Right lobe of liver (tissue), 6 donors: ENCODE results near the gene DHRS4. TPM values are rescaled to one million over a fixed set of nuclear protein-coding genes. Genes with fewer than 3 reads are reported as not detected.
A peak's percentile ranks its signal among the peaks of the same experiment; 100 is the strongest.

ENCODE experiments used
- ATAC-seq, 4 donors: fragments of 200-7000 bp; cut with Tn5 transposase; one replicate each; pipeline ENCODE4 v1.9.1; 2020; ENCODE audit warnings: mild to moderate bottlenecking in 4 of 4, moderate library complexity in 4 of 4
- DNase-seq, 3 donors: peaks; one replicate each; pipeline ENCODE4 v3.0.0-alpha.2; 2020
- H3K27ac ChIP-seq, 3 donors: fragments of 200-600 bp; one replicate each; pipeline ENCODE4 v1.8.0; 2022
- H3K27me3 ChIP-seq, 2 donors: fragments of 200-600 bp; one replicate each; pipeline ENCODE4 v1.8.0; 2022
- H3K36me3 ChIP-seq, 4 donors: fragments of 200-600 bp; sonication (generic) in 1 of 4; one replicate each; pipeline versions ENCODE4 v1.5.1 to v1.8.0; 2017 to 2022; ENCODE audit warnings: control low read depth in 1 of 4
- H3K4me1 ChIP-seq, 4 donors: fragments of 200-600 bp; sonication (generic) in 1 of 4; one replicate each; pipeline versions ENCODE4 v1.5.1 to v1.8.0; 2017 to 2022; ENCODE audit warnings: control low read depth in 1 of 4
- H3K4me3 ChIP-seq, 3 donors: fragments of 200-600 bp; one replicate each; pipeline ENCODE4 v1.8.0; 2022
- H3K9me3 ChIP-seq, 4 donors: fragments of 200-600 bp; sonication (generic) in 1 of 4; one replicate each; pipeline versions ENCODE4 v1.5.1 to v1.8.0; 2017 to 2022; ENCODE audit warnings: control low read depth in 1 of 4
- POLR2A ChIP-seq: fragments of 450-650 bp; IDR thresholded peaks from one replicate; pipeline ENCODE4 v1.6.1; 2017; ENCODE audit warnings: antibody characterized with exemption, mild to moderate bottlenecking
- WGBS: methylation state at CpG from one replicate; pipeline ENCODE4 v1.1.6; 2018; ENCODE audit warnings: low coverage, low lambda C conversion rate; ENCODE audit not compliant: insufficient coverage; ENCODE audit errors: missing lambda C conversion rate; 5-methylcytosine and 5-hydroxymethylcytosine counted together
- intact Hi-C, 2 donors: fragments of 100-400 bp; cut with DNase I; formaldehyde crosslinking; loops; one replicate each; pipeline versions ENCODE4 v1.11.2 to v1.14.1; 2022
- long read RNA-seq: library from polyadenylated mRNA; unstranded; transcript quantifications from one replicate; pipeline ENCODE4 v2.0.0, GENCODE V29; 2019
- total RNA-seq, 6 experiments: library from RNA; depleted of rRNA in 2 of 6; stranded (reverse); fragments of >200 nt in 2 of 6; fragmentation: NEBNext Ultra II Directional in 3 of 6; extraction: Animal tissue kit (Norgen Biotek cat#: 25700) in 3 of 6; gene quantifications; one replicate each; pipeline versions ENCODE4 v1.1.0 to v1.2.4, GENCODE V29; 2016 to 2023
- TF ChIP-seq, protein P1 (sequence below), 4 donors: fragments of 200-600 bp in 3 of 4; fragments of 450-650 bp in 1 of 4; IDR thresholded peaks; one replicate each; pipeline versions ENCODE4 v1.5.1 to v1.8.0; 2016 to 2022; ENCODE audit warnings: antibody characterized with exemption in 4 of 4, mild to moderate bottlenecking in 2 of 4
- donor health status: DM: no; HTN: yes; CAD: no.
- donor health status: DM: no; HTN: no; CAD: no.
- donor health status: DM: no; HTN: no; CAD: no.
- donor health status: DM: no; HTN: yes; CAD: no.
- donor health status: DM: no; HTN: yes; CAD: no.

Gene DHRS4
- 10 to 100 TPM; 30.5 to 82.5 (median 45.1) TPM for total RNA-seq
- long read RNA-seq, transcript DHRS4-201 (8 exons, 1,443 nt): major isoform, 37 of 58 reads
- long read RNA-seq, transcript DHRS4-203 (5 exons, 727 nt): minor isoform, 6 of 58 reads
- long read RNA-seq, partial matches to known transcripts: 11 of 58 reads
- long read RNA-seq, other reads (novel, unspliced or antisense): 4 of 58 reads

- H3K27ac ChIP-seq: peak within 1 kb of the TSS; percentile 85 to 92 (median 92)
- intact Hi-C loops: no loop called here
- H3K4me1 ChIP-seq: peaks cover 0 to 38% (median 10%) of the 10 kb centered on the region in 4 donors
- H3K36me3 ChIP-seq: peaks cover 0 to 12% (median 2%) of the 10 kb centered on the region in 4 donors
- DNase-seq (peak; percentile 90 to 94 (median 94)), ATAC-seq (peak; percentile 91 to 95 (median 92))
- TF ChIP-seq POLR2A: peak; percentile 83
- TF ChIP-seq, protein P1, sequence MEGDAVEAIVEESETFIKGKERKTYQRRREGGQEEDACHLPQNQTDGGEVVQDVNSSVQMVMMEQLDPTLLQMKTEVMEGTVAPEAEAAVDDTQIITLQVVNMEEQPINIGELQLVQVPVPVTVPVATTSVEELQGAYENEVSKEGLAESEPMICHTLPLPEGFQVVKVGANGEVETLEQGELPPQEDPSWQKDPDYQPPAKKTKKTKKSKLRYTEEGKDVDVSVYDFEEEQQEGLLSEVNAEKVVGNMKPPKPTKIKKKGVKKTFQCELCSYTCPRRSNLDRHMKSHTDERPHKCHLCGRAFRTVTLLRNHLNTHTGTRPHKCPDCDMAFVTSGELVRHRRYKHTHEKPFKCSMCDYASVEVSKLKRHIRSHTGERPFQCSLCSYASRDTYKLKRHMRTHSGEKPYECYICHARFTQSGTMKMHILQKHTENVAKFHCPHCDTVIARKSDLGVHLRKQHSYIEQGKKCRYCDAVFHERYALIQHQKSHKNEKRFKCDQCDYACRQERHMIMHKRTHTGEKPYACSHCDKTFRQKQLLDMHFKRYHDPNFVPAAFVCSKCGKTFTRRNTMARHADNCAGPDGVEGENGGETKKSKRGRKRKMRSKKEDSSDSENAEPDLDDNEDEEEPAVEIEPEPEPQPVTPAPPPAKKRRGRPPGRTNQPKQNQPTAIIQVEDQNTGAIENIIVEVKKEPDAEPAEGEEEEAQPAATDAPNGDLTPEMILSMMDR (IDR thresholded peaks at IDR 0.05): peak; percentile 85 to 91 (median 88)
- under 1% methylated on average over 23 of the region's 44 CpGs for WGBS
- H3K27me3 ChIP-seq: no peaks in the 10 kb centered on the region
- H3K4me3 ChIP-seq: peak within 1 kb of the TSS; percentile 85 to 99 (median 94)
- no peaks in the 10 kb centered on the region for H3K9me3 ChIP-seq
Measured at GRCh38 chr14:23953464-23954278, at the start of gene DHRS4. DHRS4 (plus strand) TSS chr14:23953770; CDS start chr14:23953789, 19 bp downstream.

- ATAC-seq (peak; percentile 66 to 91 (median 80)), DNase-seq (no peak)
- TF ChIP-seq POLR2A: no peak
- TF ChIP-seq, protein P1 (IDR thresholded peaks at IDR 0.05): peak; percentile 40 to 52 (median 46)
- intact Hi-C loops: no loop called here
- H3K36me3 ChIP-seq: no peaks in the 10 kb centered on the region
- WGBS: 54% methylated on average over 5 of the region's 7 CpGs
- no peak overlapping the region for H3K4me3 ChIP-seq
- H3K27ac ChIP-seq: no peak overlapping the region
- H3K4me1 ChIP-seq: no peaks in the 10 kb centered on the region
- no peaks in the 10 kb centered on the region for H3K27me3 ChIP-seq
- H3K9me3 ChIP-seq: no peaks in the 10 kb centered on the region
Measured at GRCh38 chr14:23910101-23910875, 43.3 kb upstream of the DHRS4 start.

DNA sequence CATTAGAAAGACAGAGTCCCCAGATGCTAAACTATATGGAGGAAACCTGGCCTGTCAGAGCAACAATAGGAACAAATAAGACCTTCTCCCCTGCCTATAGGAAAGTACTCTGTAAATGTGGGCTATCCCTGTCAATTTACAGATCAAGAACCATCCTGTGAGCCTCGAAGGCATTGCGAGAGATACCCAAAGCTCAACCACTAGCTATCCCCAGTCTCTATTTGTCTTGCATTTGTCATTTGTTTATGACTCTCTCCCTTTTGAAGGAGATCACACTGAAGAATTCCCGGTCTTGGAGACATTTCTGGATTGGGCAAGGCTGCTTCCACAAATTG, 42.7 kb upstream of the DHRS4 start:
- Histone ChIP-seq H3K9me3 (no peaks in the 10 kb centered on the region), H3K27ac (no peak overlapping the region), H3K4me1 (no peaks in the 10 kb centered on the region), H3K27me3 (no peaks in the 10 kb centered on the region), H3K4me3 (no peak overlapping the region), H3K36me3 (no peaks in the 10 kb centered on the region)
- no peak for TF ChIP-seq POLR2A
- 100% methylated on average over 1 of the region's 3 CpGs for WGBS
- DNase-seq: no peak
- intact Hi-C loops: no loop called here
- ATAC-seq: no peak

- Histone ChIP-seq H3K4me1 (no peaks in the 10 kb centered on the region), H3K27ac (no peak overlapping the region), H3K36me3 (no peaks in the 10 kb centered on the region), H3K9me3 (no peaks in the 10 kb centered on the region), H3K4me3 (no peak overlapping the region), H3K27me3 (no peaks in the 10 kb centered on the region)
- ATAC-seq (no peak), DNase-seq (no peak)
- WGBS: 86% methylated on average over 4 of the region's 4 CpGs
- TF ChIP-seq POLR2A: no peak
- TF ChIP-seq, protein P1 (IDR thresholded peaks at IDR 0.05): no peak
- intact Hi-C loops: no loop called here
Measured at GRCh38 chr14:23915559-23915958, 38.0 kb upstream of the DHRS4 start.
